ENCODE data around the gene UBE2QL1. TPM values are rescaled to one million over a fixed set of nuclear protein-coding genes. Genes with fewer than 3 reads are reported as not detected.

UBE2QL1 gene
- total and polyA plus RNA-seq, 8 donors, result 0.13 to 2.4 (median 0.63) TPM

DNA sequence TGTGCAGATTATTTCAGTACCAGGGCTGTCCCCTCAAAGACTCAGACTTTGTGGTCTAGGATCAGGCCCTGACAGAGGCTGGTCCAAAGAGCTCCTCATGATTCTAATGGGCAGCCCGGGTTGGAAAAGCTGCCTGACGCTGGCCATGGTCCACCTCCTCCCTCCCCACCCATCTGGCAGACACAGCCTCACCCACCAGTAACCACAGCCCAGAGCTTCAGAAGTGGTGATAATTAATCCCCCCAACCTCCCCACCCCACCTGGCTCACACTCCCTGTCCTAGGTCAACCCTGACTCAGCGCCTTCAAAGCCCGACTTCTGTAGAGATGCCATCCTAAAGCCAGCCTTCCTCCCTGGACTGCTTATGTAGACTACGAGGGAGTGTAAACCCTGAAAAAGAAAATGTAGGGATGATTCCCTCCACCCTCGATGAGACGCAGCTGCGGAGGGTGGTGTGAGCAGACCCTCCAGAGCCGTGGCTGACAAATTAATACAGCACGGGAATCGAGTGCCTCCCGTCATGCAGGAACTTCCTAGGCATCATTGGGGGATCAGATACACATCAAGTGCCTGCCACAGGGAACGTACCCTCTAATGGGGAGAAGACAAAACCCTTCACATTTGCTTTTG, 7.0 kb downstream of the UBE2QL1 start:
- ATAC-seq, result no peak
- 66 to 81% methylated on average over 13 of the region's 13 CpGs for WGBS, 2 donors
- H3K9me3 ChIP-seq, result no peaks in the 10 kb centered on the region
- DNase-seq, result no peak
- H3K4me3 ChIP-seq, result no peak overlapping the region
- intact Hi-C loops (cut with DNase I), result no loop called here
- H3K4me1 ChIP-seq, result no peaks in the 10 kb centered on the region
- H3K36me3 ChIP-seq, result no peaks in the 10 kb centered on the region
- H3K27me3 ChIP-seq, result peaks cover 0 to 16% (median 10%) of the 10 kb centered on the region in 4 donors
- H3K27ac ChIP-seq, result no peak overlapping the region
- FAIRE-seq, result no peak
- no peak for TF ChIP-seq CTCF (IDR thresholded peaks at IDR 0.05)

DNA sequence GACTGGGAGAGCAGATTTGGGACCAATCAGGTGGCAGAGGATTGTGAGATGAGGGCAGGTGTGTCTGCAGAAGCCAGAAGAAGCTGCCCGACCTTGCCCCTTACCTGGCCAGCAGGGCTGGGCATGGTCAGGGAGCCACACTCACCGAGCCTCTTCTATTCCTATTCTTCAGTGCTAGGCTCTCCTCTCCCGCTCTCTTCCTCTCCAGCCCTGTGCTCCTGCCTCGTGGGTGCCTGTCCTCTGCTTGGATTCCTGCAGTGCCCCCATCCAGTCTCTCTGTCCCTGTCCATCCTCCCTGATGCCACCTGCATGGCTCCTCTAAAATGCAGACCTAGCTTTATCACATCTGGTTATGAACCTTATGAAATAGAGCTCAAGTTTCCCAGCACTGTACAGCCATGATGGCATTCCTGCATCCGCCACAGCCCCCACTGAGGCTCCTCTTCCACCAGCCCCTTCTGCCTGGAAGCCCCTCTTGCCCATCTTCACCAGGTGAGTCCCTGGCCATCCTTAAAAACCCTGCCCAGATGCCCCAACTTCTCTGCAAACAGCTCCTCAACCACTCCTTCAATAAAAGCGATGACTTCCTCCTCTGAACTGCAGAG, 8.2 kb downstream of the UBE2QL1 start:
- Histone ChIP-seq H3K36me3 (no peaks in the 10 kb centered on the region), H3K4me1 (no peaks in the 10 kb centered on the region), H3K4me3 (no peak overlapping the region), H3K27ac (no peak overlapping the region), H3K9me3 (no peaks in the 10 kb centered on the region), H3K27me3 (peaks cover 0 to 4% (median 1%) of the 10 kb centered on the region in 4 donors)
- no peak for FAIRE-seq
- 52 to 61% methylated on average over 6 of the region's 6 CpGs for WGBS, 2 donors
- DNase-seq, result no peak
- TF ChIP-seq CTCF (IDR thresholded peaks at IDR 0.05), result no peak
- intact Hi-C loops (cut with DNase I), result no loop called here
- ATAC-seq, result no peak

DNA sequence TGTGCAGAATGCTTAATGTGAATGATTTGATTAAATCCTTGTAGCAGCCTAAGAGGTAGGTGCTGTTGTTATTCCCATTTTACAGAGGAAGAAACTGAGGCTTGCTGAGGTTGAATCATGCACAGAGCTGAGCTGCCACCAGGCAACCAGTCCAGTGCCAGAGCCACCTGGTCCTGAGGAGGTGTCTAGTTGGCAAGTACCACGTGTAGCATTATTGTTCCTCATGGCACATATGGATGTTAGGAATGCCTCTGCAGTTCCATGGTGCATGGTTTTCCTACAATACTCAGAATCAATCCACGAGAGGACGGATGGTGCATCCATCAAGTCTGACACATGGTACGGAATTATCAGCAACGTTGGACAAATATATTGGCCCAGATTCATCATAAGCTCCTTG, 8.9 kb downstream of the UBE2QL1 start:
- Histone ChIP-seq H3K36me3 (no peaks in the 10 kb centered on the region), H3K27me3 (no peaks in the 10 kb centered on the region), H3K4me1 (no peaks in the 10 kb centered on the region), H3K9me3 (no peaks in the 10 kb centered on the region), H3K27ac (no peak overlapping the region), H3K4me3 (no peak overlapping the region)
- ATAC-seq, result no peak
- 24 to 40% methylated on average over 5 of the region's 5 CpGs for WGBS, 2 donors
- intact Hi-C loops (cut with DNase I), result no loop called here
- DNase-seq, result no peak
- FAIRE-seq, result no peak
- no peak for TF ChIP-seq CTCF (IDR thresholded peaks at IDR 0.05)

GRCh38 chr5:6458833-6459232, 10.2 kb downstream of the UBE2QL1 start:
- H3K4me1 ChIP-seq, result no peaks in the 10 kb centered on the region
- H3K27ac ChIP-seq, result no peak overlapping the region
- FAIRE-seq, result no peak
- no peak for DNase-seq
- no peaks in the 10 kb centered on the region for H3K9me3 ChIP-seq
- no peaks in the 10 kb centered on the region for H3K36me3 ChIP-seq
- intact Hi-C loops (cut with DNase I), result no loop called here
- TF ChIP-seq CTCF (IDR thresholded peaks at IDR 0.05), result no peak
- no peak overlapping the region for H3K4me3 ChIP-seq
- ATAC-seq, result no peak
- 78 to 85% methylated on average over 4 of the region's 4 CpGs for WGBS, 2 donors
- no peaks in the 10 kb centered on the region for H3K27me3 ChIP-seq

GRCh38 chr5:6459896-6460295, 11.2 kb downstream of the UBE2QL1 start:
- H3K27me3 ChIP-seq, result no peaks in the 10 kb centered on the region
- H3K4me3 ChIP-seq, result no peak overlapping the region
- WGBS, 2 donors, result 47 to 54% methylated on average over 5 of the region's 5 CpGs
- H3K27ac ChIP-seq, result no peak overlapping the region
- H3K4me1 ChIP-seq, result no peaks in the 10 kb centered on the region
- no peak for FAIRE-seq
- no peak for ATAC-seq
- H3K9me3 ChIP-seq, result no peaks in the 10 kb centered on the region
- no peak for TF ChIP-seq CTCF (IDR thresholded peaks at IDR 0.05)
- intact Hi-C loops (cut with DNase I), result no loop called here
- DNase-seq, result no peak
- H3K36me3 ChIP-seq, result no peaks in the 10 kb centered on the region

Measured in pancreas (tissue), 10 donors.